Measurements from ENCODE around the gene VSX1. TPM values are rescaled to one million over a fixed set of nuclear protein-coding genes. Genes with fewer than 3 reads are reported as not detected.

VSX1 gene
- polyA plus RNA-seq, 1 of the 3 experiments (the other 2 are of a cell fraction) = not detected

- Histone ChIP-seq H3K4me2 (no peak overlapping the region; the same call in 1 of the 2 replicates), H3K27me3 (ENCODE audit: insufficient read depth) (peaks cover 71% of the 10 kb centered on the region)
Observed at GRCh38 chr20:25066386-25066785, 15.6 kb downstream of the VSX1 start.

GRCh38 chr20:25065625-25066338, 16.2 kb downstream of the VSX1 start:
- DNase-seq = peak; percentile 63
- 4% methylated on average over 9 of the region's 9 CpGs for WGBS (ENCODE audit: low lambda C conversion rate)
- no peaks in the 10 kb centered on the region for H3K9me2 ChIP-seq
- ChIA-PET POLR2A (no interaction called here), CTCF (interaction anchor here (0.7 to 6.4 kb wide), 13 partner anchors 9 to 182 kb away, joined by 3 to 48 read pairs (median 4); partner anchors contain the start of genes APMAP and PYGB)
- TF ChIP-seq RAD21 (IDR thresholded peaks at IDR 0.05; ENCODE audit: low read length) (peak; percentile 75), GATA2 (CRISPR knock-in tag; IDR thresholded peaks at IDR 0.05) (0 out of 2 replicates have a peak, but pooled peaks have one; percentile 12), NFIC (IDR thresholded peaks at IDR 0.05; ENCODE audit: borderline replicate concordance) (no peak), SMC3 (IDR thresholded peaks at IDR 0.05; ENCODE audit: low read depth, low read length) (peak; percentile 76), USF1 (IDR thresholded peaks at IDR 0.05; ENCODE audit: borderline replicate concordance, low read depth) (no peak), ELF1 (IDR thresholded peaks at IDR 0.05) (no peak), MXI1 (IDR thresholded peaks at IDR 0.05; ENCODE audit: low read depth, low read length) (no peak), FOSL2 (IDR thresholded peaks at IDR 0.05; ENCODE audit: borderline replicate concordance, low read depth) (no peak), CTCF (IDR thresholded peaks at IDR 0.05) (peak; percentile 73)
- TF ChIP-seq, protein P1, sequence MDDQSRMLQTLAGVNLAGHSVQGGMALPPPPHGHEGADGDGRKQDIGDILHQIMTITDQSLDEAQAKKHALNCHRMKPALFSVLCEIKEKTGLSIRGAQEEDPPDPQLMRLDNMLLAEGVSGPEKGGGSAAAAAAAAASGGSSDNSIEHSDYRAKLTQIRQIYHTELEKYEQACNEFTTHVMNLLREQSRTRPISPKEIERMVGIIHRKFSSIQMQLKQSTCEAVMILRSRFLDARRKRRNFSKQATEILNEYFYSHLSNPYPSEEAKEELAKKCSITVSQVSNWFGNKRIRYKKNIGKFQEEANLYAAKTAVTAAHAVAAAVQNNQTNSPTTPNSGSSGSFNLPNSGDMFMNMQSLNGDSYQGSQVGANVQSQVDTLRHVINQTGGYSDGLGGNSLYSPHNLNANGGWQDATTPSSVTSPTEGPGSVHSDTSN (IDR thresholded peaks at IDR 0.05) = 0 out of 2 replicates have a peak, but pooled peaks have one; percentile 35
- no peaks in the 10 kb centered on the region for H4K20me1 ChIP-seq (ENCODE audit: insufficient read depth)
- no peaks in the 10 kb centered on the region for H3K4me1 ChIP-seq (ENCODE audit: control insufficient read depth in 1 of 2, insufficient read depth in 2 of 2, low read depth in 1 of 2, low read length in 1 of 2)
- H3F3A ChIP-seq (replicated peaks; ENCODE audit: insufficient read depth) = peaks cover 3% of the 10 kb centered on the region
- H3K9me3 ChIP-seq = no peaks in the 10 kb centered on the region
- peaks cover 71% of the 10 kb centered on the region for H3K27me3 ChIP-seq (ENCODE audit: insufficient read depth)
- H3K36me3 ChIP-seq (replicated peaks in 1 of 2; ENCODE audit: control insufficient read depth in 1 of 2, insufficient read depth in 2 of 2, low read length in 1 of 2) = no peaks in the 10 kb centered on the region
- H3K4me2 ChIP-seq = no peak overlapping the region; the same call in 1 of the 2 replicates
- H3K27ac ChIP-seq (ENCODE audit: low read depth in 2 of 2, low read length in 1 of 2) = no peak overlapping the region
- H3K79me2 ChIP-seq (ENCODE audit: insufficient read depth) = no peaks in the 10 kb centered on the region
- H2AFZ ChIP-seq (ENCODE audit: low read depth) = no peak overlapping the region
- no peak overlapping the region for H3K9ac ChIP-seq
- H3K4me3 ChIP-seq (ENCODE audit: low read depth in 2 of 2, low read length in 1 of 2) = peak overlapping the region in 1 of 2 experiments; percentile 11; a peak in 1 of 4 replicates

More at GRCh38 chr20:25066386-25066785, 15.6 kb downstream of the VSX1 start:
- POLR2A ChIA-PET = no interaction called here
- Histone ChIP-seq H4K20me1 (ENCODE audit: insufficient read depth) (no peaks in the 10 kb centered on the region), H3K4me3 (ENCODE audit: low read depth in 2 of 2, low read length in 1 of 2) (no peak overlapping the region), H3K9me3 (no peaks in the 10 kb centered on the region), H2AFZ (ENCODE audit: low read depth) (no peak overlapping the region), H3K27ac (ENCODE audit: low read depth in 2 of 2, low read length in 1 of 2) (no peak overlapping the region), H3K36me3 (replicated peaks in 1 of 2; ENCODE audit: control insufficient read depth in 1 of 2, insufficient read depth in 2 of 2, low read length in 1 of 2) (no peaks in the 10 kb centered on the region), H3K4me1 (ENCODE audit: control insufficient read depth in 1 of 2, insufficient read depth in 2 of 2, low read depth in 1 of 2, low read length in 1 of 2) (no peaks in the 10 kb centered on the region), H3K9me2 (no peaks in the 10 kb centered on the region), H3F3A (replicated peaks; ENCODE audit: insufficient read depth) (peaks cover 3% of the 10 kb centered on the region), H3K9ac (no peak overlapping the region), H3K79me2 (ENCODE audit: insufficient read depth) (no peaks in the 10 kb centered on the region)
- CTCF ChIA-PET = interaction anchor here (0.7 to 6.4 kb wide), 5 partner anchors 9 to 181 kb away, joined by 3 to 48 read pairs (median 6); partner anchors contain the start of genes APMAP and PYGB
- no peak for DNase-seq
- TF ChIP-seq RXRA (IDR thresholded peaks at IDR 0.05; ENCODE audit: borderline replicate concordance, low read depth) (no peak), MXI1 (IDR thresholded peaks at IDR 0.05; ENCODE audit: low read depth, low read length) (no peak), RCOR1 (IDR thresholded peaks at IDR 0.05; ENCODE audit: low read length) (no peak)
- 20% methylated on average over 6 of the region's 6 CpGs for WGBS (ENCODE audit: low lambda C conversion rate)

All from SK-N-SH (cell line).